HFFc6 (cell line): ENCODE measurements around the gene MT1F. TPM values are rescaled to one million over a fixed set of nuclear protein-coding genes. Genes with fewer than 3 reads are reported as not detected.
"Not testable (repeated sequence)": the region's sequence is repeated elsewhere in the genome, so short reads cannot be mapped to it uniquely, and the experiment has no call there.

ENCODE experiments used
- DNase-seq: peaks from one replicate; pipeline ENCODE4 v3.0.0-alpha.2; 2018
- H3K27ac Mint-ChIP-seq: 2 replicates; pipeline ENCODE4 v1.8.0; 2020; ENCODE audit warnings: mild to moderate bottlenecking, mixed read lengths
- H3K27me3 Mint-ChIP-seq: 2 replicates; pipeline ENCODE4 v1.8.0; 2021; ENCODE audit warnings: mild to moderate bottlenecking, moderate library complexity, mixed read lengths; ENCODE audit not compliant: insufficient read depth
- H3K36me3 Mint-ChIP-seq: 2 replicates; pipeline ENCODE4 v1.8.0; 2021; ENCODE audit warnings: low read depth, mixed read lengths
- H3K4me1 Mint-ChIP-seq: 2 replicates; pipeline ENCODE4 v1.8.0; 2020; ENCODE audit warnings: low read depth, mixed read lengths
- H3K4me3 Mint-ChIP-seq: 2 replicates; pipeline ENCODE4 v1.8.0; 2020; ENCODE audit warnings: mild to moderate bottlenecking, moderate library complexity, mixed read lengths
- H3K9me3 Mint-ChIP-seq: 2 replicates; pipeline ENCODE4 v1.8.0; 2020; ENCODE audit warnings: mild to moderate bottlenecking, mixed read lengths
- CTCF ChIP-seq: fragments of 200-600 bp; sonication (generic); IDR thresholded peaks from 2 replicates; pipeline ENCODE4 v1.5.0; 2021; ENCODE audit warnings: antibody characterized with exemption, mild to moderate bottlenecking
- total RNA-seq, 6 experiments: library from RNA; stranded (reverse); fragmentation: NEBNext Ultra II Directional; extraction: Animal tissue kit (Norgen Biotek cat#: 25700); gene quantifications; 2 replicates in 1 of 6; 3 replicates in 5 of 6; pipeline ENCODE4 v1.2.3, GENCODE V29; 2021

Gene MT1F
- total RNA-seq, 6 experiments from 2014 or later: not detected

GRCh38 chr16:56616608-56617211 is 41.0 kb upstream of the MT1F start:
- Mint-ChIP-seq H3K4me1 (peaks cover 52% of the 10 kb centered on the region), H3K27me3 (no peaks in the 10 kb centered on the region; the same call in none of the 2 replicates), H3K4me3 (no peak overlapping the region), H3K27ac (no peak overlapping the region), H3K36me3 (no peaks in the 10 kb centered on the region), H3K9me3 (no peaks in the 10 kb centered on the region)
- TF ChIP-seq CTCF: no peak
- no peak for DNase-seq

- no peak for DNase-seq
- TF ChIP-seq CTCF: no peak
- Mint-ChIP-seq H3K27ac (no peak overlapping the region; the same call in 1 of the 2 replicates), H3K27me3 (no peaks in the 10 kb centered on the region; the same call in none of the 2 replicates), H3K36me3 (no peaks in the 10 kb centered on the region), H3K4me3 (peak overlapping the region; percentile 83), H3K4me1 (peaks cover 47% of the 10 kb centered on the region), H3K9me3 (no peaks in the 10 kb centered on the region)
These were observed 40.3 kb upstream of the MT1F start for GRCh38 chr16:56617212-56618085.

DNA sequence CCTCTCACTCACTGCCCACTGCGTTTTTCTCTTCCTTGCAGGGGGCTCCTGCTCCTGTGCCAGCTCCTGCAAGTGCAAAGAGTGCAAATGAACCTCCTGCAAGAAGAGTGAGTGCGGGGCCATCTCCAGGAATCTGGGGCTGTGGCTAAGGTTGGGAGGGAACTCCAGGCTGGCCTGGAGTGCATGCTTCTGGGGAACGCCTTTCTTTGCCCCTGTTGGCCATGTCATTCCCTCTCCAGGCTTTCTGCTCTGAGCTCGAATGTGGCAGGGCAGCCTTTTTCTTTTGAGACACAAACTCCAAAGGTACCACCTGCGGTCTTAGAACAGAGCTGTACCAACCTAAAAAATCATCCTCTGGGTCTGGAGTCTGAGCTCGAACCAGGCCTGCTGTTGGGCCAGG is 39.6 kb upstream of the MT1F start:
- H3K4me1 Mint-ChIP-seq: peaks cover 41% of the 10 kb centered on the region
- H3K36me3 Mint-ChIP-seq: no peaks in the 10 kb centered on the region
- H3K27ac Mint-ChIP-seq: no peak overlapping the region; the same call in 1 of the 2 replicates
- DNase-seq: no peak
- no peaks in the 10 kb centered on the region; the same call in none of the 2 replicates for H3K27me3 Mint-ChIP-seq
- peak overlapping the region; percentile 83 for H3K4me3 Mint-ChIP-seq
- no peaks in the 10 kb centered on the region for H3K9me3 Mint-ChIP-seq
- TF ChIP-seq CTCF: no peak

- Mint-ChIP-seq H3K36me3 (no peaks in the 10 kb centered on the region), H3K9me3 (no peaks in the 10 kb centered on the region), H3K27me3 (no peaks in the 10 kb centered on the region; the same call in none of the 2 replicates), H3K4me1 (peaks cover 25% of the 10 kb centered on the region), H3K27ac (no peak overlapping the region), H3K4me3 (no peak overlapping the region)
- no peak for TF ChIP-seq CTCF
- DNase-seq: no peak
These were observed 37.3 kb upstream of the MT1F start for GRCh38 chr16:56620339-56620897.

DNA sequence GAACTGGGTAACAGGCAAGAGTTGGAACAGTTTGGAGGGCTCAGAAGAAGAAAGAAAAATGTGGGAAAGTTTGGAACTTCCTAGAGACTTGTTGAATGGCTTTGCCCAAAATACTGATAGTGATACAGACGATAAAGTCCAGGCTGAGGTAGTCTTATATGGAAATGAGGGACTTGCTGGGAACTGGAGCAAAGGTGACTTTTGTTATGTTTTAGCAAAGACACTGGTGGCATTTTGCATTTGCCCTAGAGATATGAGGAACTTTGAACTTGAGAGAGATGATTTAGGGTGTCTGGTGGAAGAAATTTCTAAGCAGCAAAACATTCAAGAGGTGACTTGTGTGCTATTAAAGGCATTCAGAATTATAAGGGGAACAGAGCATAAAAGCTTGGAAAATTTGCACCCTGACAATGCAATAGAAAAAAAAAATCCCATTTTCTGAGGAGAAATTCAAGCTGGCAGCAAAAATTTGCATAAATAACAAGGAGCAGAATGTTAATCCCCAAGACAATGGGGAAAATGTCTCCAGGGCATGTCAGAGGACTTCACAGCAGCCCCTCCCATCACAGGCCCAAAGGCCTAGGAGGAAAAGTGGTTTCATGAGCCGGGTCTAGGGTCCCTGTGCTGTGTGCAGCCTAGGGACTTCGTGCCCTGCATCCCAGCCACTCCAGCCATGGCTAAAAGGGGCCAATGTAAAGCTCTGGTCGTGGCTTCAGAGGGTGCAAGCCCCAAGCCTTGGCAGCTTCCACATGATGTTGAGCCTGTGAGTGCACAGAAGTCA is 35.9 kb upstream of the MT1F start:
- Mint-ChIP-seq H3K36me3 (peaks cover 13% of the 10 kb centered on the region; the same call in 1 of the 2 replicates), H3K4me1 (peaks cover 32% of the 10 kb centered on the region)
- not testable (repeated sequence) for H3K4me3 Mint-ChIP-seq, H3K27ac Mint-ChIP-seq, H3K27me3 Mint-ChIP-seq, H3K9me3 Mint-ChIP-seq, DNase-seq

DNA sequence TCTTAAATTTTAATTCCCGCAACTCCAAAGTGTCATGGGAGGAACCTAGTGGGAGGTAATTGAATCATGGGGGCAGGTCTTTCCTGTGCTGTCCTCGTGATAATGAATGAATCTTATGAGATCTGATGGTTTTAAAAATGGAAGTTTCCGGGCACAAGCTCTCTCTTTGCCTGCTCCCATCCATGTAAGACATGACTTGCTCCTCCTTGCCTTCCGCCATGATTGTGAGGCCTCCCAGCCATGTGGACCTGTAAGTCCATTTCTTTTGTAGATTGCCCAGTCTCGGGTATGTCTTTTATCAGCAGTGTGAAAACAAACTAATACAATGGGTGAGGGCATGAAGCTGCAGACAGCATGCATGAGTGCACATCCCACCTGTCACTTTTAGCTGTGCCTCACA is 34.6 kb upstream of the MT1F start:
- H3K4me3 Mint-ChIP-seq, DNase-seq, H3K27me3 Mint-ChIP-seq, H3K27ac Mint-ChIP-seq, H3K9me3 Mint-ChIP-seq: not testable (repeated sequence)
- Mint-ChIP-seq H3K36me3 (peaks cover 18% of the 10 kb centered on the region; the same call in 1 of the 2 replicates), H3K4me1 (peaks cover 28% of the 10 kb centered on the region)
